Measurements from ENCODE around the gene DBH. TPM values are rescaled to one million over a fixed set of nuclear protein-coding genes. Genes with fewer than 3 reads are reported as not detected.

DBH gene
- total RNA-seq, 1 donor from 2014 or later, result not detected

GRCh38 chr9:133658442-133659431, 22.6 kb downstream of the DBH start:
- no peak overlapping the region for H3K27ac ChIP-seq (ENCODE audit: low read depth, low read length)
- peaks cover 7 to 17% (median 14%) of the 10 kb centered on the region in 3 donors for H3K4me1 ChIP-seq (ENCODE audit: control insufficient read depth in 3 of 3, insufficient read depth in 3 of 3, low read length in 3 of 3)
- no peaks in the 10 kb centered on the region for H3K36me3 ChIP-seq (ENCODE audit: control insufficient read depth in 3 of 3, insufficient read depth in 3 of 3, low read length in 3 of 3)
- peak overlapping the region in 1 of 3 donors; percentile 33 for H3K9ac ChIP-seq (ENCODE audit: low read depth in 1 of 3, low read length in 3 of 3)
- peak overlapping the region in 2 of 3 donors; percentile 31 to 52 for H3K4me3 ChIP-seq (ENCODE audit: low read length in 3 of 3)
- peaks cover 63 to 80% (median 64%) of the 10 kb centered on the region in 3 donors for H3K27me3 ChIP-seq (ENCODE audit: control insufficient read depth in 3 of 3, insufficient read depth in 3 of 3, low read length in 3 of 3)
- no peaks in the 10 kb centered on the region for H3K9me3 ChIP-seq (ENCODE audit: control insufficient read depth in 3 of 3, low read length in 3 of 3)

- Histone ChIP-seq H3K9me3 (ENCODE audit: control insufficient read depth in 3 of 3, low read length in 3 of 3) (no peaks in the 10 kb centered on the region), H3K27ac (ENCODE audit: low read depth, low read length) (no peak overlapping the region), H3K27me3 (ENCODE audit: control insufficient read depth in 3 of 3, insufficient read depth in 3 of 3, low read length in 3 of 3) (peaks cover 58 to 83% (median 64%) of the 10 kb centered on the region in 3 donors), H3K36me3 (ENCODE audit: control insufficient read depth in 3 of 3, insufficient read depth in 3 of 3, low read length in 3 of 3) (no peaks in the 10 kb centered on the region), H3K9ac (ENCODE audit: low read depth in 1 of 3, low read length in 3 of 3) (peak overlapping the region in 1 of 3 donors; percentile 33), H3K4me3 (ENCODE audit: low read length in 3 of 3) (no peak overlapping the region), H3K4me1 (ENCODE audit: control insufficient read depth in 3 of 3, insufficient read depth in 3 of 3, low read length in 3 of 3) (peaks cover 7 to 17% (median 14%) of the 10 kb centered on the region in 3 donors)
Observed at GRCh38 chr9:133659516-133659915, 23.4 kb downstream of the DBH start.

DNA sequence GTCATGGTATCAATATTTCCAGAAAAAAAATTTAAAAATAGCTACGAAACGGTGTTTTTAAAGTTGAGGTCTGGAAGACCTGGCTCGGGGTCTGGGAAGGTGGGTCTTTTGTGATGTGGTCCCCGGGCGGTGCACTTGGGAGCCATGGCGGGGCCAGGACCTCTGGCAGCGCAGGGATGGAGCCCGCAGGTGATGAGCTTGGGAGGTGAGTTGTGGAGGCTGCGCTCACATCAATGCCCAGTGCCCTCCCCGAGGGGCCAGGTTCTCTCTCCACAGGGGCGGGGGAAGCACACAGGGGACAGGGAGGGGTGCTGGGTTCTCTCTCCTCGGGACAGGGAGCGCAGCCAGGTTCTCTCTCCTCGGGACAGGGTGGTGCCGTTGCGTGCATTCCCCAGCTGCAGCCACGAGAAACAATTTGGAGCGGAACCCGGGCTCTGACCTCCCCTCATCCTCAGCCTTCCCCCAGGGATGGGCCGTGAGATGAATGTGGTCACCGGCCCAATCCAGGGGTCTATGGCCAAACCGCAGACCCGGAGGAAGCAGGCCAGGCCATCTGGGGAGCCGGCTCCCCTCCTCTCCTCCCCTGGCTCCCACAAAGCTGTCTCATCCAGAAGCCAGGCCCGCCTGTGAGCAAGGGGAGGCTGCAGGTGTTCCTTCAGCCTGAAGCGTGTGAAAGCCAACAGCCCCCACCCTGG, 25.8 kb downstream of the DBH start:
- Histone ChIP-seq H3K4me3 (ENCODE audit: low read length in 3 of 3) (no peak overlapping the region), H3K9ac (ENCODE audit: low read depth in 1 of 3, low read length in 3 of 3) (no peak overlapping the region), H3K9me3 (ENCODE audit: control insufficient read depth in 3 of 3, low read length in 3 of 3) (no peaks in the 10 kb centered on the region), H3K4me1 (ENCODE audit: control insufficient read depth in 3 of 3, insufficient read depth in 3 of 3, low read length in 3 of 3) (peaks cover 10 to 17% (median 14%) of the 10 kb centered on the region in 3 donors), H3K27ac (ENCODE audit: low read depth, low read length) (no peak overlapping the region), H3K36me3 (ENCODE audit: control insufficient read depth in 3 of 3, insufficient read depth in 3 of 3, low read length in 3 of 3) (no peaks in the 10 kb centered on the region), H3K27me3 (ENCODE audit: control insufficient read depth in 3 of 3, insufficient read depth in 3 of 3, low read length in 3 of 3) (peaks cover 33 to 69% (median 39%) of the 10 kb centered on the region in 3 donors)

- H3K9ac ChIP-seq (ENCODE audit: low read depth in 1 of 3, low read length in 3 of 3), result no peak overlapping the region
- H3K36me3 ChIP-seq (ENCODE audit: control insufficient read depth in 3 of 3, insufficient read depth in 3 of 3, low read length in 3 of 3), result no peaks in the 10 kb centered on the region
- peaks cover 19 to 45% (median 20%) of the 10 kb centered on the region in 3 donors for H3K27me3 ChIP-seq (ENCODE audit: control insufficient read depth in 3 of 3, insufficient read depth in 3 of 3, low read length in 3 of 3)
- no peaks in the 10 kb centered on the region for H3K9me3 ChIP-seq (ENCODE audit: control insufficient read depth in 3 of 3, low read length in 3 of 3)
- no peak overlapping the region for H3K4me3 ChIP-seq (ENCODE audit: low read length in 3 of 3)
- H3K27ac ChIP-seq (ENCODE audit: low read depth, low read length), result no peak overlapping the region
- peaks cover 1 to 2% (median 2%) of the 10 kb centered on the region in 3 donors for H3K4me1 ChIP-seq (ENCODE audit: control insufficient read depth in 3 of 3, insufficient read depth in 3 of 3, low read length in 3 of 3)
Observed at GRCh38 chr9:133664173-133665050, 28.2 kb downstream of the DBH start.

GRCh38 chr9:133665096-133665495, 28.9 kb downstream of the DBH start:
- peaks cover 0 to 2% (median 0%) of the 10 kb centered on the region in 3 donors for H3K4me1 ChIP-seq (ENCODE audit: control insufficient read depth in 3 of 3, insufficient read depth in 3 of 3, low read length in 3 of 3)
- no peak overlapping the region for H3K9ac ChIP-seq (ENCODE audit: low read depth in 1 of 3, low read length in 3 of 3)
- no peak overlapping the region for H3K27ac ChIP-seq (ENCODE audit: low read depth, low read length)
- peaks cover 12 to 38% (median 14%) of the 10 kb centered on the region in 3 donors for H3K27me3 ChIP-seq (ENCODE audit: control insufficient read depth in 3 of 3, insufficient read depth in 3 of 3, low read length in 3 of 3)
- no peaks in the 10 kb centered on the region for H3K9me3 ChIP-seq (ENCODE audit: control insufficient read depth in 3 of 3, low read length in 3 of 3)
- no peaks in the 10 kb centered on the region for H3K36me3 ChIP-seq (ENCODE audit: control insufficient read depth in 3 of 3, insufficient read depth in 3 of 3, low read length in 3 of 3)
- H3K4me3 ChIP-seq (ENCODE audit: low read length in 3 of 3), result no peak overlapping the region

DNA sequence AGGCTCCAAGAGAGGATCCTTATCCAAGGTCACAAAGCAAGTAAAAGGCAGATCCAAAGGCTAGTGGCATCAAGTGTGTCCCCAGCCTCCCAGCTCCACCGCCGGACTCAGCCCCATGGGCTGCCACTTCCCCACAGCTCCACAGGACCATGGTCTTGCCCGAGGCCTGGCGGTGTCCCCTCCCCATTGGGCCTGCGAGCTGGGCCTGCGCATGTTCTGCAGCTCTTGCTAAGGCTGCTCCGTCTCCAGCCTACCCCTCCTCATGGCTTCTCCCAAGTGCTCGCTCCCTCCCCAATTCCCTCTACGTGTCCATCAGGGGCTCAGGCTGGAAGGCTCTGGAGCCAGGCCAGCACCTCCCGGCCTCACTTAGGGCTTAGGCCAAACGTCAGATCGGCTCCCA, 29.4 kb downstream of the DBH start:
- H3K27me3 ChIP-seq (ENCODE audit: control insufficient read depth in 3 of 3, insufficient read depth in 3 of 3, low read length in 3 of 3), result peaks cover 10 to 33% (median 12%) of the 10 kb centered on the region in 3 donors
- no peak overlapping the region for H3K4me3 ChIP-seq (ENCODE audit: low read length in 3 of 3)
- H3K36me3 ChIP-seq (ENCODE audit: control insufficient read depth in 3 of 3, insufficient read depth in 3 of 3, low read length in 3 of 3), result no peaks in the 10 kb centered on the region

DNA sequence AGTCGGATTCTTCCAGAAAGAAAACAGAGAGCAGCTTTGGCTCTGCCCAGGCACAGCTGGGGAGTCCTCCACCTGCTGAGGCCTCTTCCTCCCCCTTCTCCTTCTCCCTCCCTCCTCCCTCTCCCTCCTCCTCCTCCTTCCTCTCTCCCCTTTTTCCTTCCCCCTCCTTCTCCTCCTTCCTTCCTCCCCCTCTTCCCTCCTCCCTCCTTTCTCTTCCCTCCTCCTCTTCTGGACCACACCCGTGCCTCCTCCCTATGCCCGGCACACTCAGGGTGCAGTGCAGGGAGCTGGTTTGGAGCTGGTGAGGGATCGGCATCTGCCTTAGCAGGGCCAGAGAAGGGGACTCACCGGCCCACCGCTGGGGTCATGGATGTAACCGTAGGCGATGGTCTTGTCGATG, 30.2 kb downstream of the DBH start:
- Histone ChIP-seq H3K9me3 (ENCODE audit: control insufficient read depth in 3 of 3, low read length in 3 of 3) (no peaks in the 10 kb centered on the region), H3K4me3 (ENCODE audit: low read length in 3 of 3) (no peak overlapping the region), H3K27ac (ENCODE audit: low read depth, low read length) (no peak overlapping the region), H3K27me3 (ENCODE audit: control insufficient read depth in 3 of 3, insufficient read depth in 3 of 3, low read length in 3 of 3) (peaks cover 8 to 30% (median 11%) of the 10 kb centered on the region in 3 donors), H3K36me3 (ENCODE audit: control insufficient read depth in 3 of 3, insufficient read depth in 3 of 3, low read length in 3 of 3) (no peaks in the 10 kb centered on the region), H3K9ac (ENCODE audit: low read depth in 1 of 3, low read length in 3 of 3) (no peak overlapping the region), H3K4me1 (ENCODE audit: control insufficient read depth in 3 of 3, insufficient read depth in 3 of 3, low read length in 3 of 3) (peaks cover 0 to 2% (median 0%) of the 10 kb centered on the region in 3 donors)

More for the DNA sequence above, 29.4 kb downstream of the DBH start:
- H3K27ac ChIP-seq (ENCODE audit: low read depth, low read length), result no peak overlapping the region
- peaks cover 0 to 2% (median 0%) of the 10 kb centered on the region in 3 donors for H3K4me1 ChIP-seq (ENCODE audit: control insufficient read depth in 3 of 3, insufficient read depth in 3 of 3, low read length in 3 of 3)
- no peak overlapping the region for H3K9ac ChIP-seq (ENCODE audit: low read depth in 1 of 3, low read length in 3 of 3)
- H3K9me3 ChIP-seq (ENCODE audit: control insufficient read depth in 3 of 3, low read length in 3 of 3), result no peaks in the 10 kb centered on the region

DNA sequence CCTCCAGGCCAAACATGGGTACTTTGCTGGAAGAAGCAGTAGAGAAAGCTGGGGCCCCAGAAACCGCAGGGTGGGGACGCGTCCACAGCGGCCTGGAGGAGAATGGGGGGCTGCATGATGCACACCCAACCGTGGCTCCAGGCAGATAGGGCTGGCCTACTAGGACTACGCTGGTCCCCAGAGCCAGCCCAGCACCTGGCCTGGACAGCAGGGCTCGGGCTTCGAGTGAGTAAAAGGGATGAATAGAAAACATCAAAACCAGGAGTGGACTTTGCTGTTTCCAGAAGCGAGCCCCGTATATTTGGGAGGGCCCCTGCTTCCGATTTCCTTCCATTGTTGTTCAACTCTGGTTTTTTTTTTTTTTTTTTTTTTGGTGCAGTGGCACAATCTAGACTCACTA, 30.7 kb downstream of the DBH start:
- no peak overlapping the region for H3K4me3 ChIP-seq (ENCODE audit: low read length in 3 of 3)
- no peak overlapping the region for H3K9ac ChIP-seq (ENCODE audit: low read depth in 1 of 3, low read length in 3 of 3)
- peaks cover 0 to 2% (median 0%) of the 10 kb centered on the region in 3 donors for H3K4me1 ChIP-seq (ENCODE audit: control insufficient read depth in 3 of 3, insufficient read depth in 3 of 3, low read length in 3 of 3)
- no peaks in the 10 kb centered on the region for H3K9me3 ChIP-seq (ENCODE audit: control insufficient read depth in 3 of 3, low read length in 3 of 3)
- H3K27me3 ChIP-seq (ENCODE audit: control insufficient read depth in 3 of 3, insufficient read depth in 3 of 3, low read length in 3 of 3), result peaks cover 7 to 28% (median 8%) of the 10 kb centered on the region in 3 donors
- no peaks in the 10 kb centered on the region for H3K36me3 ChIP-seq (ENCODE audit: control insufficient read depth in 3 of 3, insufficient read depth in 3 of 3, low read length in 3 of 3)
- no peak overlapping the region for H3K27ac ChIP-seq (ENCODE audit: low read depth, low read length)

GRCh38 chr9:133667759-133668450, 31.7 kb downstream of the DBH start:
- Histone ChIP-seq H3K9me3 (ENCODE audit: control insufficient read depth in 3 of 3, low read length in 3 of 3) (no peaks in the 10 kb centered on the region), H3K9ac (ENCODE audit: low read depth in 1 of 3, low read length in 3 of 3) (no peak overlapping the region), H3K36me3 (ENCODE audit: control insufficient read depth in 3 of 3, insufficient read depth in 3 of 3, low read length in 3 of 3) (no peaks in the 10 kb centered on the region), H3K4me3 (ENCODE audit: low read length in 3 of 3) (no peak overlapping the region), H3K27ac (ENCODE audit: low read depth, low read length) (no peak overlapping the region), H3K27me3 (ENCODE audit: control insufficient read depth in 3 of 3, insufficient read depth in 3 of 3, low read length in 3 of 3) (peaks cover under 1 to 26% (median 3%) of the 10 kb centered on the region in 3 donors), H3K4me1 (ENCODE audit: control insufficient read depth in 3 of 3, insufficient read depth in 3 of 3, low read length in 3 of 3) (peaks cover 0 to 6% (median 0%) of the 10 kb centered on the region in 3 donors)
